Hepatocyte (in vitro differentiated cells): ENCODE results near the gene PALD1. TPM values are rescaled to one million over a fixed set of nuclear protein-coding genes. Genes with fewer than 3 reads are reported as not detected.

Experiments used
- DNase-seq: peaks from one replicate; pipeline ENCODE4 v3.0.0-alpha.2; 2016; ENCODE audit warnings: low spot score
- H2AFZ ChIP-seq: fragments of 200-600 bp; sonication (generic); 2 replicates; pipeline ENCODE4 v1.6.0; 2016; ENCODE audit warnings: antibody characterized with exemption, mild to moderate bottlenecking
- H3K27ac ChIP-seq: fragments of 200-600 bp; sonication (generic); 2 replicates; pipeline ENCODE4 v1.5.1; 2016; ENCODE audit warnings: mild to moderate bottlenecking
- H3K27me3 ChIP-seq: fragments of 200-600 bp; sonication (generic); 2 replicates; pipeline ENCODE4 v1.6.1; 2016
- H3K36me3 ChIP-seq: fragments of 200-600 bp; sonication (generic); replicated peaks from 2 replicates; pipeline ENCODE4 v1.5.1; 2016; ENCODE audit warnings: low read depth; ENCODE audit not compliant: insufficient read depth
- H3K4me1 ChIP-seq: fragments of 200-600 bp; sonication (generic); 2 replicates; pipeline ENCODE4 v1.5.1; 2016; ENCODE audit warnings: mild to moderate bottlenecking, moderate library complexity; ENCODE audit not compliant: insufficient read depth
- H3K4me2 ChIP-seq: fragments of 200-600 bp; sonication (generic); 2 replicates; pipeline ENCODE4 v1.6.0; 2016
- H3K4me3 ChIP-seq: fragments of 200-600 bp; sonication (generic); 2 replicates; pipeline ENCODE4 v1.5.1; 2016; ENCODE audit warnings: mild to moderate bottlenecking
- H3K79me2 ChIP-seq: fragments of 200-600 bp; sonication (generic); 2 replicates; pipeline ENCODE4 v1.6.0; 2017; ENCODE audit warnings: mild to moderate bottlenecking
- H3K9me2 ChIP-seq: fragments of 200-600 bp; sonication (generic); replicated peaks from 2 replicates; pipeline ENCODE4 v1.6.0; 2017; ENCODE audit warnings: mild to moderate bottlenecking; ENCODE audit not compliant: insufficient read depth
- H3K9me3 ChIP-seq: fragments of 200-600 bp; sonication (generic); 2 replicates; pipeline ENCODE4 v1.5.1; 2016; ENCODE audit warnings: low read depth, mild to moderate bottlenecking
- H4K20me1 ChIP-seq: fragments of 200-600 bp; sonication (generic); 2 replicates; pipeline ENCODE4 v1.6.0; 2016; ENCODE audit warnings: mild to moderate bottlenecking; ENCODE audit not compliant: insufficient read depth, poor library complexity, severe bottlenecking
- CTCF ChIP-seq: fragments of 200-600 bp; sonication (generic); IDR thresholded peaks from 2 replicates; pipeline ENCODE4 v1.5.1; 2016; ENCODE audit warnings: antibody characterized with exemption, mild to moderate bottlenecking; ENCODE audit not compliant: poor library complexity
- EZH2 ChIP-seq: fragments of 200-600 bp; sonication (generic); IDR thresholded peaks from 2 replicates; pipeline ENCODE4 v1.6.1; 2016; ENCODE audit warnings: antibody characterized with exemption, mild to moderate bottlenecking, borderline replicate concordance
- EZH2phosphoT487 ChIP-seq: fragments of 200-600 bp; sonication (generic); IDR thresholded peaks from one replicate; pipeline ENCODE4 v1.6.1; 2018; ENCODE audit warnings: antibody characterized with exemption, mild to moderate bottlenecking, low read depth, moderate library complexity; ENCODE audit not compliant: unreplicated experiment, severe bottlenecking
- WGBS: methylation state at CpG from one replicate; pipeline ENCODE4 v1.1.6; 2016; ENCODE audit warnings: low lambda C conversion rate; ENCODE audit errors: missing lambda C conversion rate; 5-methylcytosine and 5-hydroxymethylcytosine counted together
- polyA plus RNA-seq: library from polyadenylated mRNA; unstranded; fragments of >200 nt; fragmentation: Nextera tagmentation; extraction: Ambion mirVana; gene quantifications from 2 replicates; pipeline ENCODE4 v1.2.1, GENCODE V29; 2016
- total RNA-seq: library from RNA; depleted of rRNA; stranded (reverse); fragments of >200 nt; gene quantifications from 2 replicates; pipeline ENCODE4 v1.2.3, GENCODE V29; 2014

Gene PALD1
- total and polyA plus RNA-seq, 2 experiments from 2014 or later = 1.3 to 2.2 TPM

- no peaks in the 10 kb centered on the region for H3K27me3 ChIP-seq
- H3K4me3 ChIP-seq = no peak overlapping the region
- DNase-seq = no peak
- 88% methylated on average over 11 of the region's 11 CpGs for WGBS
- H3K9me2 ChIP-seq = no peaks in the 10 kb centered on the region
- H3K79me2 ChIP-seq = no peaks in the 10 kb centered on the region
- peaks cover 33% of the 10 kb centered on the region for H3K4me1 ChIP-seq
- no peaks in the 10 kb centered on the region for H3K9me3 ChIP-seq
- H3K27ac ChIP-seq = no peak overlapping the region
- H3K36me3 ChIP-seq = no peaks in the 10 kb centered on the region
- TF ChIP-seq CTCF = no peak
- TF ChIP-seq EZH2 = no peak
- TF ChIP-seq EZH2phosphoT487 = no peak
- H3K4me2 ChIP-seq = no peak overlapping the region
- H2AFZ ChIP-seq = no peak overlapping the region
- no peaks in the 10 kb centered on the region for H4K20me1 ChIP-seq
Measured at GRCh38 chr10:70555371-70555770, 76.8 kb downstream of the PALD1 start.

GRCh38 chr10:70557086-70557845 is 78.7 kb downstream of the PALD1 start:
- Histone ChIP-seq H3K4me3 (no peak overlapping the region), H2AFZ (no peak overlapping the region), H3K9me2 (no peaks in the 10 kb centered on the region), H3K27ac (no peak overlapping the region), H3K79me2 (no peaks in the 10 kb centered on the region), H3K27me3 (no peaks in the 10 kb centered on the region), H3K4me1 (peaks cover 24% of the 10 kb centered on the region), H4K20me1 (no peaks in the 10 kb centered on the region), H3K9me3 (no peaks in the 10 kb centered on the region), H3K4me2 (no peak overlapping the region), H3K36me3 (no peaks in the 10 kb centered on the region)
- TF ChIP-seq EZH2phosphoT487 (no peak), EZH2 (no peak), CTCF (no peak)
- 94% methylated on average over 11 of the region's 11 CpGs for WGBS
- DNase-seq = no peak

- Histone ChIP-seq H3K27ac (no peak overlapping the region), H3K9me2 (no peaks in the 10 kb centered on the region), H3K9me3 (no peaks in the 10 kb centered on the region), H3K36me3 (no peaks in the 10 kb centered on the region), H3K79me2 (no peaks in the 10 kb centered on the region), H2AFZ (no peak overlapping the region), H4K20me1 (no peaks in the 10 kb centered on the region), H3K4me3 (no peak overlapping the region), H3K27me3 (no peaks in the 10 kb centered on the region), H3K4me2 (no peak overlapping the region), H3K4me1 (peaks cover 18% of the 10 kb centered on the region)
- TF ChIP-seq CTCF = no peak
- no peak for TF ChIP-seq EZH2phosphoT487
- TF ChIP-seq EZH2 = no peak
- 82% methylated on average over 1 of the region's 2 CpGs for WGBS
- no peak for DNase-seq
Measured at GRCh38 chr10:70557876-70558275, 79.3 kb downstream of the PALD1 start.
